GM19238 (cell line): ENCODE data around the gene CYBB.

Source experiments
- DNase-seq: peaks from one replicate; pipeline ENCODE4 v3.0.0; 2011; ENCODE audit warnings: low spot score; ENCODE audit not compliant: insufficient read length

CYBB gene

DNA sequence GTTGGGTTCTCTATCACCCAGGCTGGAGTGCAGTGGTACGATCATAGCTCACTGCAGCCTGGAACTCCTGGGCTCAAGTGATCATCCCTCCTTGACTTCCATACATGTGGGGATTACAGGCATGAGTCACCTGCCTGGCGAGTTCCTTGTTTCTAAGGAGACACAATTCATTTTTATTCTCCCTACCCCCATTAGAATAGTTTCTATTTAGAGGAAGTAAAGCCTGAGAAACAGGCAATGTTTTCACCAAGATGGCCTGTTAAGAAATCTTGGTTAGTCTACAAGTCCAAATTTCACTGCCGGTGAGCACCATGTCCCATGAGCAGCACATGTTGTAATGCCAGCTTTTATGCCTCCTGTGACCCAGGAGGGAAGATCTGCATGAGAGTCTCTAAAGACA lies 5.7 kb downstream of the CYBB start:
- no peak for DNase-seq

DNA sequence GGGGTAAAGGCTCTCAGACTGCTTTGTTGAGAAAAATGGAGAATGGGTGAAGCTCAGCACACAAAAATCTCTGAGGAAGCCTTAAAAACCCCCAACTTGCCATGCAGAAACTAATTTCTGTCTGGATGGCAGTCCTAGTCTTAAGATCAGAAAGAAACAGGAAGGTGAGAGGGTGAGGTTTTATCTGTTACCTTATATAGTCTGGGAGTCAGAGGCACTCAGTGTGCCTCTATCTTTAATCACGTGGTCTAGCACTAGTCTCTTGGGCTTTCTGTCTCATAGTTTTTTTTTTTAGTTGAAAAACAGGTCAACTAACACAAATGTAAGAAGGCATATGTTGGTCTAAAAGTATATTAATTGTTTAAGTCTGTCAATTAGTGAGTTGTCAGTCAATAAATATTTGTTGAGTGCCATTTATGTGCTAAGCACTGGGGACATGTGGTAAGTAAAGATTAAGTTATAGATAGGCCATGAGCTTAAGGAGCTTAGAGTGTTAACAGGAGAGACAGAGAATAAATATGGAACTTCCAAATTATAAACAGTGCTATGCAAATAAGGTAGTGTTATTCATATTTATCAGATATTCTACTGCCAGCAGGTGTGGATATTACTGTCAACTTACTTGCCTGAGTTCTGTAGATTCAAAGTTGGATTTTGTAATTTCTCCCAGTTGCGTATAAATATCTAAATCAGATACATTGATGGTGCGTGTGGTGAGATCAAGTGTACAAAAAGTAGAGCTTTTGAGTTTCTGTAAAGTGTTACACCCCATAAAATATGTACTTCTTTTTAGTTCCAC lies 7.0 kb downstream of the CYBB start:
- no peak for DNase-seq

DNA sequence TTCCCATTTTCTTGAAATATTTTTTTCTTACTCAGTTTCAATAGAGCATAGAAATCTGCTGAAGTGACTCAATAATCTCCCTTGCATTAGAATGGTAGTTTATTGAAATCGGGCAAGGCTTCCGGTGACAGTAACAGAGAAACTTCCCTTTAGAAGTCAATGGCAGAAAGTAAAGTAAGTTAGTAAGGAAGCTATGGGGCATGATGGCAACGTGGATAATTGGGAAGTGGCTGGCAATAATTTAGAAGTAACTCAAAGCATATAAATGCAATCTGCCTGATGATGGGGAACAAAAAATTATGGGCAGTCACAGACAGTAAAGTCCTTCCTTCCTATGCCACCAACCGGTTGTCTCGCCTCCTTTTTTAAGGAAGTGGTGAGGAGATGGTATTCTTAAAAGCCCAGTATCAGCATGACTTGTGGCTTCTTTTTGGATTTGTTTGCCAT lies 7.6 kb downstream of the CYBB start:
- DNase-seq: no peak

DNA sequence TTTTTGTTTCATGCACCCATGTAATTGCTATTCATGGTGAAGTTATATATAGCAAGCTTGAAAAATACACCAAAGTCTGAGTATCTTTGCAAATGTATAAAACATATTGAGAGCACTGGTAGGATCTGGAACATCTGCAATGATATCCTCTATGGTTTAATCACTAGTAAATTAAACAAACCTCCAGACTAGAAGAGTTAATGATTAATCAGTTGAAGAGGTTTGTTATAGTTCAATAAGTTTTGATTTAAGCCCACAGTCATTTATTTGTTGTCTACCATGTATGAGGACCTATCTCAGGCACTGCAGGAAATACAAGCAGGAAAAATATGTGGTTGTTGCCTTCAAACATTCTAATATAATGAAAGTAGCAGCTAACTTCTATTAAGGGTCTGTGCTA lies 16.5 kb downstream of the CYBB start:
- DNase-seq: no peak

DNA sequence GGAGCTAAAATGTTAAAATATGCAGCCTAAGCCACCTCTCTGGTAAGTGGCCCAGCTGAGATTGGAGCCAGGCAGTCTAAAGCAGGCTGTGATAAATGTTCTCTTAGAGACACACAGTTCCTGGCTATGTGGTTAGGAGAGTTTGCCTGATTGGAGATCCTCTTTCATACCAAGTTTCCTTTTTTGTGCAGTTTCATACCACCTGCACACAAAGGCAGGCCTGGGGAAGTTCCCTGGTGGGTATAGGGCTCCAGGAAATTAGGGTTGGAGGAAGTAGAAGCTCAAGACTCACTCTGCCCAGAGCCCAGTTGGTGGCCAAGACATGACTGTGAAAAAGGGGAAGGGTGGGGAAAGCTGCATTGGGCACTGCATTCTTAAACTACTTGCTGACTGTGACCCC lies 16.9 kb downstream of the CYBB start:
- no peak for DNase-seq

DNA sequence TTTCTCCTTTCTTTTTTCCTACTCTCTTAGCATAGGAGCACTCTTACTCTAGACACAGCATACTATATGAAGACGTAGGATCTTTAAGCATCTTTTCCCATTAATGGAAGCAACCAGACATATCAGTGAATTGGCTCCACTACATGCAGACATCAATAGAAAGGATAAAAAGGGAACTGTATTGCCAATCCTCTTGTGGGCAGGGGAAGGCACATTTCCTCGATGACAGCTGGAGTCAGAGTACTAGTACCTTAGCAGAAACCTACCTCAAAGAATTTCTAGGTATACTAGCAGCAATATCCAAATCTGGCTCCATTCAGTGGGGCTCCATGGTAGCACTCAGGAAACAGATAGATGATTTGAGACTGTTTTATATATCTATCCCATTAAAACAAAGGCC lies 20.1 kb downstream of the CYBB start:
- no peak for DNase-seq

DNA sequence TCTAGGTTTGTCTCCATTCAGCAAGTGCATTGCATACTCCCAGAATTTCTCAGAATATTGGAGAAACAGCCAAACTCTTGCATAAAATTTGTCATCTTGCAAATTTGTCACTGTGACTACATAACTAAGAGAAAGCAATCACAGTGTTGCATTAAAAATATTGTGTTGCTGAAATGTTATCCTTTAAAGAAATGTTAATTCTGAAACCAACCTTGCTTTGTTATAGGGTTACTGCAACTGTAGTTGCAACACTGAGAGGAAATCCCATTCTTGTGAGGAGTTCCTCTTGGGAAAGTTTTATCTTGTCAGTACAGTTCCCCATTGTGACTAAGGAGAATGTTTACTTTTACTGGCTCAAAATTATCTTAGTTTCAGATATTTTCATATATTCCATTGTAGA lies 20.9 kb downstream of the CYBB start:
- no peak for DNase-seq

DNA sequence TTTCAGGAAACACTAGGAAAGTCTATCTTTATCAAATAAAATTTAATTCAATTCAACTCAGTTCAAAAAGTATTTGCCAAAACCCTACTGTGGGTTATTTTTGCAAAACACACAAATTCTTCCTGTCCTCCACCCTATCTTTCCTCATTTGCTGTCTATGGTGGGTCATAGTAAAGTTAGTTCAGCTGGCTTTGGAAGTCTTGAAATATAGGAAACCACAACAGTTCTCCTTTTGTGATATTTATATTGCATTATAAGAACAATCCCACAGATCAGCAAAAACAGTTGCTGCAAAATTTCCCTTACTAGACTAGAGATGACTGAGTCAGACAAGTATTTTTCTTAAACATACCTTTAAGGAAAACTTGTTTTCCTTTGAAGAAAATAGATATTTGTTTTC lies 22.2 kb downstream of the CYBB start:
- DNase-seq: no peak

DNA sequence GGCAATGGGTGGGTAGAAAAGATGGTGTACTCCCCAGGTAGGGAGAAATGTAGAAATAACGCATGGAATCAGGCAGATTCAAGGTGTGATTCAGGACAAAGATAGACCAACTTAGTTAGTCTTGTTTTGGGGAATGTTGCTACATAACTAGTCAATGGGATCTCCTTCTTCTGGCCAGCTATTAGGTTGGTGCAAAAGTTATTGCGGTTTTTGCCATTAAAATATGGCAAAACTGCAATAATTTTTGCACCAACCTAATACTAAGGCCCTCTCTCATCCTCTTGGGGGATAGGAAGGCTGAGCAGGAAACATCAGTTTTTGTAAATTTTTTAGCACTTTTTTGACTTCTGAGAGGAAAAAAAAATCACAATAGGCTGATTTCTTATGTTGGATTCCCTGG lies 23.2 kb downstream of the CYBB start:
- no peak for DNase-seq

DNA sequence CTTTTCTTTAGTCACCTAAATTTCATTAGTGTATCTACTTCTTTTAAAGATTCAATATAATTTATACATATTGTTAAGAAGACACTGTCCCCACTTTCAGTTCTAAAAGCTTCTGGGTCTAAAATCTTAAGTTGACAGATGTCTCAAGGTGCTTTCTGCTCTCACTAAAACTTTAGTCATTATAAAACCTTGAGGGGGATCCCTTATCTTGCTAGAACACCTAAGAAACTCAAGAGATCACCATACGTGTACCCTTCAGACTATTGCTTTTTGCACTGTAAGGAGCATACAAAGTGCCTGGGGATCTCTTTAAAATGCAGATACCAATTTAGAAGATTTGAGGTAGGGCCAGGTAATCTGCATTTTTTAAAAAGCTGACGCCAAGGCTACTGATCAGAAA lies 30.1 kb downstream of the CYBB start:
- no peak for DNase-seq

DNA sequence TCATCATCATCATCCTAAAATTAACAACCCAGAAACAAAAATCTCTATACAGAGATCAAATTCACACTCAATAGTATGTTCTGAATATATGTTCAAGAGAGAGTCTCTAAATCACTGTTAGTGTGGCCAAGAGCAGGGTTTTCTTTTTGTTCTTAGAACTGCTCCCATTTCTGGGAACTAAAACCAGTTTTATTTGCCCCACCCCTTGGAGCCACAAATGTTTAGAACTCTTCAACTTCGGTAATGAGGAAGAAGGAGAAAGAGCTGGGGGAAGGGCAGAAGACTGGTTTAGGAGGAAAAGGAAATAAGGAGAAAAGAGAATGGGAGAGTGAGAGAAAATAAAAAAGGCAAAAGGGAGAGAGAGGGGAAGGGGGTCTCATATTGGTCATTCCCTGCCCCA lies 32.3 kb downstream of the CYBB start:
- DNase-seq: no peak

DNA sequence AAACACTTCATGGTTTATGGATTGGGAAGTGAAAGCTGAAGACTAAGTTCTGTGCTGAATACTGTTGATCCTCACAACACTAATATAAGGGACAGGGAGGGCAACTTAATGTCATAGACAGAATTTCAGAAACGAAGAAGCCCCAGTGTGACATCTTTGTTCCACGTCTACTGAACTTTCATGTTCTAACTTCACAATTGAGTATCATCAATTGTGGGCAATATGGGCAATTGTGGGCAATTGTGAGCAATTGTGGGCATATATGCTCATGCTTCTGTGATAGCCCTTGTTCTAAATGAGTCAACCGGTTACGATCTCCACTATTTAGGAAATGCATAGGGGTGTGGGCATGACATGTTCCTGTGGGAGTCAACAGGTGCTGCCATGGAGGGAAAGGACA lies 33.7 kb downstream of the CYBB start:
- DNase-seq: no peak

DNA sequence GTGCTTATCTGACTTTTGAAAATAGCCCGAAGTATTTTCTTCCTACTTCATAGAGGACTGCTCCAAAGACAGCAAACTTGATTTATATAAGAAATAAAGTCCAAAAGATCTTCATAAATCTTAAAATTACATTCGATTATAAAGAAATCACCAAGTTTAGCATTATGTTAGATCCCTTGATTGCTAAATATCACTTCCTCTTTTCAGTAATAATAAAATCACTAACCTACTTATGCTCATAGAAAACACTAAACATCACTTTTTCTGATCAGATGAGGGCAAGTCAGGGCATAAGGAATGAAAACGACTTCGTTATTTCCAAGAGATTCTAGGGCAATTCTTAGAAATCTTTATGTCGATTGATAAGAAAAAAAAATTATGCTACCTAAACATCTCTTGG lies 35.5 kb downstream of the CYBB start:
- no peak for DNase-seq

DNA sequence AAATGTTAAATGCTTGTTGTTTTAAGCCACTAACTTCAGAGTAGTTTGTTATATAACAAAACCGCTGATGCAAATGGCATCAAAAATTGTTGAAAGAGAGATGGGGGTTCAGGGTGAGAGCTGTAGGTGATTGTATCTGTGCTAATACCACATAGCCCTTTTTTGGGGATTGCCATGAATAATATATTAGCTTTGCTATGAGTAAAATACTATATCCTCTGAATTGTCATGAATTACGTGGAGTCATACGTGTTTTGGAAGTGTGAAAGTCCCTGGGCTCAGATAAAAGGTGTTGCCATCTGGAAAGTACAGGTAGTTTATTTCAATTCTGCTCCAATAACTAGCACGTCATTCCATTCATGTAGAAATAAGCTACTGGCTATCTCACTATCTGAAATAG lies 36.9 kb downstream of the CYBB start:
- DNase-seq: no peak

DNA sequence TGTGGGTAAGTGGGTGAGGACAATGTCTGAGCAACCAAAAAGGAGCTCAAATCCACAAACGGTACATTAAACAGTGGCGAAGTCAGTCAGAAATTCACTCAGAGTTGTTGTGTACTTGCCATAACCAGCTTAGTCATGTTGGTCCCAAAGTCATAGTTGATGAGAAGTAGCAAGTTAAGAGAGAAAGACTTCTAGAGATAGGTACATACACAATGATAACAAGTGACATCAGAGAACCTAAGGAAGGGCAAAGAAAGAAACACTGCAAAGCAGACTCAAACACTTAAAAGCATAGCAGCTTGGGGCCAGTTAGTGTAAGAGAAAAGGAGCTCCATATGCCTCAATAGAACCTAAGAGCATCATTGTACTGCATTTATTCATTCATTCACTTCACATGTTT lies 37.3 kb downstream of the CYBB start:
- DNase-seq: no peak

DNA sequence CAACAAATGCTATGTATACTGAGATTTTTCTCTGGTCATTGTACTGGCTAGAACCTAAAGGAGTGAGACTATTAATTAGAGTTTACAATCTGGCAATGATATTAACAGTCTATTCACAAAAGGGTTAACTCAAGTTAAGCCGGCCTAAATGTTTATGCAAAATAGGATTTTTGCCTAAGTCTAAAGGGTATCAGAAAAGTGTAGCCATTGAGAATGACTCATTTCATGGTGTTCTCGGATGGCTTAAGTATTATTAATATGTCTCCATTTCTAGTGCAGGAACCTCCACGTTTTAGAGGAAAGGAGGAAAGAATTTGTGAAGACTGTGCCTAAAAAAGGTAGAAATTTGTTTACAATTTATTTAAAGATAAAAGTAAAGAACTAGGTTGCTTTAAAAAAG lies 37.7 kb downstream of the CYBB start:
- no peak for DNase-seq

DNA sequence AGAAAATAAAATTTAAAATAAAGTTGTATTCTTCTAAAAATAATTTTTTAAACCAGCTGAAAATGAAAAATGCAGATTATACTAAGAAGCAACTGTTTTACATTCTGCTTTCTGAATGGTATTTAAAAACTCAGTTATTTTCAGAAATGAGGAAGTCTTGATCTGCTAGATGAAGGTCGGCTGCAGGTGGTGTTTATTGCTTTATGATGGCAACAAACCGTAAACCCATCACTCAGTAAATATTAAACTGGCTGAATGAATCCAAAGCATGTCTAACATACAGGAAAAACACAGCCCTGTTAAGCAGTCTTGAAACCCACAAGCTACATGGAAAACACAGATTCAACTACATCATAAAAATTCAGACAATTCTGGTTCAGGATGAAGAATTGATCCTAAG lies 38.2 kb downstream of the CYBB start:
- no peak for DNase-seq

DNA sequence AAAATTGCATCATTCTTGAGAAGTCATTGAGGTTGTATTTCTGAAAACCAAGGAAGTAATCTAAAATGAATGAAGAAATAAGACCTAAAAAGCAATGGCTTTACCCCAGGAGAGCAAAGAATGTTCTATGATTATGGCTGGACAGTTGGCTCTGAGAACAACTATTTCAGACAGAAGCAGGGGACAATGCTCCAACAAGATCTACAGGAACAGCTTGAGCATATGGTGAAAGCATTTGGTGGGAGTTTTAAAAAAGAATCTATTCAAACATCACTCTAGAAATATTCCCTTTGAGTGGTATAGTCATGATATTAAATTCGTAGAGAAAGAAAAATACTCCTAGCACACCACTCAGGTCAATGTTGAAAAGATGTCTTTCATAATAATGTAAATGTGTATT lies 40.8 kb downstream of the CYBB start:
- DNase-seq: no peak

DNA sequence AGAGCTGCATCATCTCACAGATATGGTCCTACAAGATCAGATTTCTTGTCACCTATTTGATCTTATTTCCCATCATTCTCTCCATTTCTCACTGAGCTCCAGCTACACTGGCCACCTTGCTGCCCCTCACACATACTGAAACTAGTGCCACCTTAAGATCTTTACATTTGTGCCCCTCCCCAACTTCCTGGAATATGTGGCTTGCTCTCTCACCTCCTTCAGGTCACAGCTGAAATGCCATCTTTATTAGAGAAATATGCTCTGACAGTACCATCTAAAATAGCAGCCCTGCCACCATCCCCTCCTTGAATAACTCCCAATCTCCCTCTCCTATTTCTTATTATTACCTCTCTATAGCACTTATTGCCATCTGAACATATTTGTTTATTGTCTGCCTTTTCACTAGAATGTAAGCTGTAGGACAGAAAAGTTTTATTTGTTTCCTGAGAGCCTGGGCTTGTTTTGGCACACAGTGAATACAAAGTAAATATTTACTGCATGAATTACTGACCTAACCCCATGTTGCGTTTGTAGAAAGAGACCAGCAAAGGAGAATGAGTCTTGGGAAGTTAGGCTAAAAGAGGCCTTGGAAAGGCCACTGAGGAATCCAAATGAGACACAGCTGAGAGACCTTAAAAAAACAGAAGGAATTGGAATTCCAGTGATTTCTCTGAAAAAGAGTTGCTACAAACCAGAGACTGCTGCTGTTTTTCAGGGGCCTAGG lies 44.8 kb downstream of the CYBB start:
- DNase-seq: no peak

DNA sequence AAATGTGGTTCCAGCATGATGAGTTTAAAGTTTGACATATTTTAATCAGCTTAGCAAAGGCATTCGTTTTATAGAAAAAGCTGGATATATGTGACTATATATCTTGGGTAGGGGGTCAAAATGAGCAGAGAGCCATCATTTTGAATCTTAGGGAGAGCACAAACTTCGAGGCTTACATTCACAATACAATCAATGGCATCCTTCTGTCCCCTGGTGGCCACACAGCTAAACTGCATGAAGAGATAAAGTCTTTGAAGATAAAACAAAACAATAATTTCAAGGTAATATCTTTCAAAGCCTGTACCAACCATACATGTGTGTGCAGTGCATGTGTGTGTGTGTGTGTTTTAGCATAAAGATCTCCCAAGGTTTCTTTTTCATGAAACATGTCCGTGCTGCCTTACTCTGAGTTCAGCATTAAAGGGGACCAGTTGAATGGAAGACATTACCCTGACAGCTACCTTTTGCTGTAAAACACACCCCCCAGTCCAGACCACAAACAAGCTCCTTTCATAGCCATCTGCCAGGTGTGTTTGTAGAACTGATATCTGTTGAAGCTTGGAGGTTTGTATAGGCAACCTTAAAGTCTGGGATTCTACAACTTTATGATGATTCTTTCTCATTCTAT lies 45.5 kb downstream of the CYBB start:
- no peak for DNase-seq

DNA sequence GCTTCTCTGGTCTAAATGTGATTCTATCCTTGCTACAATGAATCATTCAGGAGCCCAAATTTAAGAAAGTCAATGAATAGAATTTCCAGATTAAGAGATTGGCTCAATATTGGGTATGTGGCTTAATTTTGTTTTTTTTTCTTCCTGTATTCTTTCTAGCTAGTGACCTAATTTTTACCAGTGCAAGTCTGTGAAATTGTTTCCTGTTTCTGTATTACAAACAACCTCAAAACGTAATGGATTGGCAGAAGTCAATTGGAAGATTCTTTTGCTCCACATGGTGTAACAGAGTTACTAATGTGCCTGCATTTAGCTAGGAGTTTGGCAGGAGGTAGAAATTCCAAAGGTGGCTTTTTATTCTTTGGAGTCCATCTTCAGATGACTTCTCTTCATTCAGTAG lies 49.9 kb downstream of the CYBB start:
- no peak for DNase-seq

DNA sequence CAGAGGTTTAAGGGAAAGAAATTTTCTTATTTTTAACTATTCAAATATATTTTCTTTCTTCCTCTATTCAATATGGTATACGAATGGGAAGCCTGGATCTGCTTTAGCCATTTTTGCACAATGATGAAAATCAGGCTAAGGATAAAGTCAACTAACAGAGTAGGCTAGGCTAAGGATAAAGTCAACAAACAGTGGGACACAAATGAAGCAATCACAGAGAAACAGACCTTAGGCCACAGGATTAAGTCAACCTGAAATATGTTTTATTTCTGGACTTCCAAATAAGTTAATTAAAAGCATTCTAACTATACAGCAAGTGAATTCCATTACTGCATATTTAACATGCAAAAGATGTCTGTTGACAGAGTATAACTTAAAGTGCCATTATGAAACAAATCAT lies 50.5 kb downstream of the CYBB start:
- no peak for DNase-seq

DNA sequence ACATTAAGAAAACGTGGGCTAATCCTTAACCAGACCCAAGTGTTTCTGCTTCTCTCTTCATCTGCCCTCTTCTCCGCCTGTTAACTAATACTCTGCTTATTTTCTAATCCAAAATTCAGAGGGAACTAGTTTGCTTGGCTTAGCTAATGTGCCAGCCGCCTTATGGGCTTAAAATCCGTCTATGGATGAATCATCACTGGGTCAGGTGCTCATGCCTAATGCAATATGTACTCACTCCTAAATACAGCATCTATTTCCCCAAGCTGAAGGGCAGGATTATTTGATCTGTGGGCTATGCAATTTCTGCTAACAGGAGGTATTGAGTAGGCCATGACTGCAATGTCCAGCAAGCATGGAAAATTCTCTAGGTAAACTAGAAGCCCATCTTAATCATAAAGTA lies 55.1 kb downstream of the CYBB start:
- no peak for DNase-seq
